HG02571 (cell line): Measurements from ENCODE around the gene NLRC4.
"Not testable (repeated sequence)": the region's sequence is repeated elsewhere in the genome, so short reads cannot be mapped to it uniquely, and the experiment has no call there.

Experiments
- ATAC-seq: cut with Tn5 transposase; IDR thresholded peaks from one replicate; pipeline ENCODE4 v1.9.1; 2021; ENCODE audit warnings: mild to moderate bottlenecking, moderate library complexity; ENCODE audit not compliant: unreplicated experiment

NLRC4 gene

DNA sequence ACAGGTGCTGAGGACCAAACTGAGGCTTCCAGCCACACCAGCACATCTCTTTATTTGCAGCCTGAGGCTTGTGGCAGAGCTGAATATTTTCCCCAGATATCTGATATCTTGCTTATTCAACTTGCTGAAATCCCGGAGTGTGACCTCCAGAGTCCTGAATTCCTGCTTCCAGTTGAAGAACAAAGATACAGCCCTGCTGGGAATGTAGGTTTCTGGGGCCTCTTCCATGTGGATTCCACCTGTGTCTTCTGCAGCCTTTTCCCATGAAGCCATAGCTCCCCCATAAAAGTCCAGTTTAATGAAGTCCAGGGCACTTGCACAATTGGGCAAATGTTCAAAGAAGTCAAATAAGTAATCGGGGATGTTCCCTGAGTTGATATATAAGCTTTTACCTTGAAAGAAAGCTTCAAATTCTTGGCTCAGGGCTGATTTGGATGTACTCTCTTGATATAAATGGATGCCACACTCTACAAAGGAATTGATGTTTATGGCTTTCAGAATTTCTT lies 14.9 kb downstream of the NLRC4 start:
- ATAC-seq = no peak

DNA sequence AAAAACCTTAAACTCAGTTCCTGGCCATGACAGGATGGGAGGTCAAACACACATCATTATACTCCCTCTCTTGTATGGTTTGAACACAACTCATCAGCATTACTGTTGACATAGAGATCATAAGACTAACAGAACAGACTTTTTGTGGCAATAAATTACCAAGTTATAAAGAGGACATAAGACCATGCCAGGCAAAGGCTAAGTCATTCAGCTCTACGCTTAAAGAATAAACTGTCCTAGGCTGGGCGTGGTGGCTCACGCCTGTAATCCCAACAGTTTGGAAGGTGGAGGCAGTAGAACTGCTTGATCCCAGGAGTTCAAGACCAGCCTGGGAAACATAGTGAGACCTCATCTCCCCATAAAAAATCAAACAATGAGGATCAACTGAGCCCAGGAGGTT lies 16.4 kb downstream of the NLRC4 start:
- ATAC-seq = no peak

DNA sequence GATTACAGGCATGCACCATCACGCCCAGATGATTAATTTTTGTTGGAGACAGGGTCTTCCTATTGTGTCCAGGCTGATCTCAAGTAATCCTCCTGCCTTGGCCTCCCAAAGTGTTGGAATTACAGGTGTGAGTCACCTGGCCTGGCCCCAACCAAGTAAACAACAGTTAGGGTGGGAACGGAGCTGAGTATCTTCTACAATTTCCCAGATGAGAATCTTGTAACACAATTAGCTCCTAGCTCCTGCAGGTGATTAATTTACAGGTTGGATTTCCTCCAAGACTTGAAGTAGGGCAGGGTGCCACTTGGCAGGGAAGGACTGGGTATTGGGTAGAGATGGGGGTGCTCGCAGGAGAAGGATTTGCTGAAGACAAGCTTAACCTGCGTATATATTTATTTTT lies 17.8 kb downstream of the NLRC4 start:
- ATAC-seq = no peak

DNA sequence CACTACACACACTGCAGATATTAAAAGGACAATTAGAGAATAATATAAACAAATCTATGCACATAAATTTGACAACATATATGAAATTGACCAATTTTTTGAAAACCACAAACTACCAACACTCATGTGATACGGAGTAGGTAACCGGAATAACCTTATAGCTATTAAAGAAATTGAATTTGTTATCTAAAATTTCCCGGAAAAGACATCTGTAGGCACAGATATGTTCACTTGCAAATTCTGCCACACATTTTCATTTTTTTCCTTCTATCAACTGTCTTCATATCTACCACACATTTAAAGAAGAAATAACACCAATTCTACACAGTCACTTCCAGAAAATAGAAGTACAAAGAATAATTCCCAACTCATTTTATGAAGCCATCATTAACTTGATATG lies 22.4 kb downstream of the NLRC4 start:
- no peak for ATAC-seq

DNA sequence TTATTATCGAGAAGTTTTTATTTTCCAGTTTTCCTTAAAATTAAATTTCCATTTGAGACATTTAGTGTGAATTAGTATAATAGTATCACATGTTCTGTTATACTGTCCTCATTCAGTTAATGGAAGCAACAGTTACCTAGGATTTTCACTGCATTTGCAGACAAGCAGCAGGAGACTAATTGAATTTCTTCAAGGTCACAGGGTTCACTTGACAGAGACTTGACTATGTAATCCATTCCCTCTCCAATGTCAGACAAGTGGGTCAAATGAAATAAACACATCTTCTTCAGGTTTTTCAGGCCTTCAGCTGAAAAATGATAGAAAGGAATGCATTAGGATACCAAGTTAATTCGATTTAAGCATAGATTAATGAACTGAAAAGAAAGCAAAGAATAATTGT lies 26.7 kb downstream of the NLRC4 start:
- ATAC-seq = no peak

DNA sequence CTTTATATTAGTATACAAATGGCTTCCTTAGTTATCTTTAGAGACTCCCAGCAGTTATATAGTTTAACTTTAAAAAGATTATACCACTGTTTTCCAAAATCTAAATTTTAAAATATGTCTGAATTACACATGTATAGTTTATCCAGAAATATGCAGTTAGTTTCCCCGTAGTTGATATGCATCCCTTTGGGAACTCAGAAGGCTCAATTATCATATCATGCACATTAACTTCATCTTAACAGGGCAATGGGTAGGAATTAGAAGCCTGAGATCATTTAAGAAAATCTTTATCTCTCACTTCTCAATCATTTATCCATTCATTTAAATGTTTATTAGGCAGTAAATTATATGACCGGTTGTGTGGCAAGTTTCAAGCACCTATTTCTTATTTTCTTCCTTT lies 27.2 kb downstream of the NLRC4 start:
- ATAC-seq = no peak

DNA sequence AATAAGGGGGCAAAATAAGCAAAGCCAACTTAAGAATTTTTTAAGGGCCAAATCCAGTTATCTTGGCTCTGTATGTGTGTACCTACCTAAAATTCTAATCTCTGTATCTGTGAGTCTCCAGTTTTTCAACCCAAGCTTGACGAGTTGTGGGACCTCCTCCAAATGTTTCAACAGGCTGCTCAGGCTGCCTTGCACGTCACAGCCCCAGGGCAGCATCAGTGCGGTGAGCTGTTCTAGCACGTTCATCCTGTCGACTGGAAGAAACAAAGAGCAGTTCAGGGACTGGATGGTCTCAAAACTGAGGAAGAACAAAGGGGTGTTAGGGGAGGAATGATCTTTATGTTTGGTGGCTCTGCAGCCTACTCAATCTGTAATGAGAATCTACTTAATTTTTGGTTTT lies 29.4 kb downstream of the NLRC4 start:
- no peak for ATAC-seq

DNA sequence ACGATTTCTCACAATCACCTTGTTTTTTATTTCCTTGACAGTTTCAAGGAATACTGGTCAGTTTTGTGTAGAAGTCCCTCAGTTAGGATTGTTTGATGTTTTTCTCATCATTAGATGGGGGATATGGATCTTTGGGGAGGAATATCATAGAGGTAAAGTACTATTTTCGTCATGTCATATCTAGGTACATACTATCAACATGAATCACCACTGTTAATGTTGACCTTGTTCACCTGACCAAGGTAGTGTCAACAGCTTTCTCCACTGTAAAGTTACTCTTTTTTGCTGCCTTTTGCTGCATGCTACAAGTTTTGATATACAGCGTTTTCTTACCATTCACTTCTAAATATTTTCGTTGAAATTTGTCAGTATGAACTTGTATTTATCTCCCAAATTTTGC lies 32.7 kb downstream of the NLRC4 start:
- ATAC-seq = no peak

DNA sequence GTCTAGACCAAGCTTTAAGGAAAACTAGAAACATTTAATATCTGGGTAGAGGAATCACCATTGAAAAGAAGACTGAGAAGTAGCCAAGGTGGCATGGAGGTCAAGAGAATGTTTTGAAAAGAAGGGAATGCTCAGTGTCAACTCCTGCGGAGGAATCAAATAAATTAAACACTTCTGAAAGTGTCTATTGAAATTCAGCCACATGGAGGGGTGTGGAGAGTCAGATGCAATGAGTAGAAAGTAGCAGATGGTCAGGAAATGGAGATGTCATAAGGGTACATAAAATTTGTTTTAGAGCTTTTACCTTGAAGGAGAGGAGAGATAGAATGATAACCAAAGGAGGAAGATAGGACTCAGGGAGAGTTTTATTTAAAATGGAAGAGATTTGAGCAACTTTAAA lies 35.1 kb downstream of the NLRC4 start:
- no peak for ATAC-seq

DNA sequence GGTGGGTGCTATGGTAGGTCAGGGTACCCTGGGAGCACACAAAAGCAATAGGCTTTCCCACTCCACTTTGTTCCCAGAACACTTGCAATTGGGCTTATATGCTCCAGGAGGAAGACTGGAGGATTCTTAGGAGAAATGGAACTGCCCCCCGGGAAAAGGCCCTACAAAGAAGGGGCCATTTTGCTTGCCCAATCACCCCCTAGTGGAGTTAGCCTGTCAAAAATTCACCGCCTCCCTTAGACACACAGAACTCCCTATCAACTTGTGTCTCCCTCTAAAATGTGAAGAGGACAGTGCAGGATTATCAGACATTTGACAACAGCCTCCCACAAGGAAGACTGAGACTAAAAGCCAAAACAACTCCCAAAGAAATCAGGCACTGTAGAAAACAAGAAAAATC lies 36.5 kb downstream of the NLRC4 start:
- ATAC-seq = no peak

DNA sequence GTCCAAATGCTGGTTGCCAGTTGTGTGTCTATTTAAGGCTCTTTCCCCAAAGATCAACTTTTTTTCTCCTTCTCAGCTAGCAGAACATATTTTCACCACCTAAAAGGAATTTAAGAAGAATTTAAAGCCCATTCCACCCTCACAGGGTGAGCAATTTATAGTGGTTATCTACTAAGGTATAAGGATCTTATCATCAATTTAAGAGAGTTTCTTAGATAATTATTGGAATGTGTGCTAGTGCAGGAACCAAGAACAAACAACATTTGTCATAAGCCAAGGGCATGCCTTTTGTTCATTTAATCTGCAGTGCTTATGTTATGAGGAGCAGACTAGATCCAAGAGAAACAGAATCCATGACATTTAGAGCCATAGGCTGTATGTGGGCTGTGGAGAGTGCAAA lies 37.2 kb downstream of the NLRC4 start:
- no peak for ATAC-seq

DNA sequence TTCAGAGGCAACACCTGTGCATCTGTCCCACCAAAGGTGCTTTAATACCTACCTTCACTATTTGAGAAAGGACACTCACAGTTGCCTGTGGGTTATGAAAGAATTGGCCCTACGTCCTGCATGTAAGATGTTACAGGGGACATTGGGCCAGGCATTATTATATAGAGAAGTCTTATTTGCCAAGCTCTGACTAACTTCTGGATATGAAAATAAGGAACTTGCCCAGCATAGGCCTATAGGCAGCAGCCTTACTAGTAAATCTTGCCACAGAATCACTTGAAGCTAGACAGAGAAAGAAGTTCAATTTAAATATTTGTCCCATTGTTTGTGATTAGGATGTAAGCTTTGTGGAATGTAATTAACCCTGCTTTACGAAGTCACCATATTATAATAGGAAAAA lies 41.7 kb downstream of the NLRC4 start:
- no peak for ATAC-seq

DNA sequence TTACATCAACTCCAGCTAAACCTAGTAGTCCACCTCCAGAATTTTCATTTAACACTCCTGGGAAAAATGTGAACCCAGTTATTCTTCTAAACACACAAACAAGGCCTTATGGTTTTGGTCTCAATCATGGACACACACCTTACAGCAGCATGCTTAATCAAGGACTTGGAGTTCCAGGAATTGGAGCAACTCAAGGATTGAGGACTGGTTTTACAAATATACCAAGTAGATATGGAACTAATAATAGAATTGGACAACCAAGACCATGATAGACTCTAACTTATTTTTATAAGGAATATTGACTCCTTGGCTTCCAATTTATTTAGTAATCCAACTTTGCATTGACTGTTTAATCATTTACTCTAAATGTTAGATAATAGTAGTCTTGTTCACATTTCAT lies 44.2 kb downstream of the NLRC4 start:
- no peak for ATAC-seq

DNA sequence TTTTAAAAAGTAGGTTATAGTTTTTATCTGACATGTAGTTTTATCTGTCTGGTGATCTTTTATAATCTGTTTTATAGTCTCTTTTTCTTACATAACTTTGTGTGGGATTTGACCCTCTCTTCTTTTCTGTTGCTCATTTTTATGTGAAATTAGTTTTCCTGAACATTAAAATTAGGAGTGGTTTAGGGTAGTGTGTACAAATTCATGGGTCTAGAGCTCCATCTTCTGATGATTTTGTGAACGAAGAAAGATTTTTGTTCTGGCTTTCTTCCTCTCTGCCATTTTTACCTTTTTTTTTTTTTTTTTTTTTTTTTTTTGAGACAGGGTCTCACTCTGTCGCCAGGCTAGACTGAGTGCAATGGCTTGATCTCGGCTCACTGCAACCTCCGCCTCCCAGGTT lies 52.4 kb downstream of the NLRC4 start:
- ATAC-seq = no peak

DNA sequence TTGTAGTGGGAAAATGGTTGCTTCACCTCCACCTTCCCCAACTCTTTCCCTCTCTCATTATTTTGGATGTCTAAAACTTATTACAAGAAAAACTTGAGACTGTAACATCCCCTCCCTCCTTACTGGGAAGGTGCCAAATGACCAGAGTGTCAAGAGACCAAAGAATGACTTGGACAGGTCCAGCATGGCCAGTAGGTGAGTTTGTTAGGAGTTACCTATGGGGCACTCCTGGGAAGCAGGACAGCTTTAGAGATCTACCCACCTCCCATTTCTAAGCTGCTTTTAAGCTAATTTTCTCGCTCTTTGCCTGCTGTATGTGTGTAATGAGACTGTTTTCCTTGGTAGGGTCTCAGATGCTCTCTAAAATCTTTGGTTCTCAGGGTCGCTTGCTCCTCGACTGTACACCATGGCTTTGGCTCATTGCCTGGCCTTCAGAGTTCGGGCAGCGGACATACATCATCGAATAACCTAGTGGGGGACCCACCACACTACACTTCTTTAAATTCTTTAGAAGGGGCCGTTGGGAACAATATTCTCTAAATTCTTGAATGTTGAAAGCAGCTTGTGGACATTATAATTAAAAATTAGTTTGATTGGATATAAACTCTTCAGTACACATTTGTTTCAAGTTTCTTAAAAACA lies 53.8 kb downstream of the NLRC4 start:
- no peak for ATAC-seq

DNA sequence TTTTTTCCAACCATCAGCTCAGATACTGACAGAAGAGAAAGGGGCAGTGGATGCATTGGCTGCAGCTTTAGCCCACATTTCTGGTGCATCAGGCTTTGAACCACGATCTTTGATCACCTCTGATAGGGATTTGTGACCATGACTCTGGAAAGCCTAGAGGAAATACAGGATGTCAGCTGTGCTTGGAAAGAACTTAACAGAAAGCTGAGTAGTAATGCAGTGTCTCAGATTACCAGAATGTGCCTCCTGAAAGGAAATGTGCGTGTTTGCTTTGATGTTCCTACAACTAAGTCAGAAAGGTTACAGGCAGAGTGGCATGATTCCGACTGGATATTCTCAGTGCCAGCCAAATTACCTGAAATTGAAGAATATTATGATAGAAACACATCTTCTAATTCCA lies 61.3 kb downstream of the NLRC4 start:
- ATAC-seq = not testable (repeated sequence)

DNA sequence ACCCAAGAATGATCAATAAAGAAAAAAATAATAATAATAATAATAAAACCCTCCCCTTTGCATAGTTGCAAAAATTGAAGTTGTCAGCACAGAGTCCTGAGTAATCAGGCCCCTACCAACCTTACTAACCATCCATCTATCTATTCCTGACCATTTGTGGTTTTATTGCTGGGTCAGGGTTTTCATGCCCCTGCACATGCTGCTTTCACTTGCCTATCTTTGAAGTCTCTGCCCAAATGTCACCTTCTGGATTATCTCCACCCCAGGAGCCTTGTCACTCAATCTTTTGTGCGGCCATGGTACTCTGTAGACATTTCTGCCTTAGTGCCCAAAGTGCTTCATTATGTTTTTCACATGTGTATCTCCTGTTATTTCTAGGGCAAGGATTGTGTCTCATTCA lies 63.9 kb downstream of the NLRC4 start:
- ATAC-seq = no peak

DNA sequence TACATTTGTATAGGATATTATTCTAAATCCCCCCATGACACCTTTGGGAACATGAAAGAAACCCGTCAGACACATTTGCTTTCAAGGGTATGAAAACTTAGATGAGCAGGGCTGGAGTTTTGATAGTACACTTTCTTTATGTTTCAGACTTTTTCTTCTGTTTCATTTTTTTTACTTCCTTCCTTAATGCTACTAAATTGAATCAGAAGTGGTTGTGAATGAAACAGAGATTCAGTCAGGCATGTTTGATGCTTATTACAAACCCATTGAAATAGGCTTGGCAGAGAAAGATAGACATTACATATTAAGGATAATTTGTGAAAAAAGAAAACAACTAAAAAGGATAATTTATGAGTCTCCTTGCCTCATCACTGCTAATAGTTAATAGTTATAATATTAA lies 72.3 kb downstream of the NLRC4 start:
- no peak for ATAC-seq

DNA sequence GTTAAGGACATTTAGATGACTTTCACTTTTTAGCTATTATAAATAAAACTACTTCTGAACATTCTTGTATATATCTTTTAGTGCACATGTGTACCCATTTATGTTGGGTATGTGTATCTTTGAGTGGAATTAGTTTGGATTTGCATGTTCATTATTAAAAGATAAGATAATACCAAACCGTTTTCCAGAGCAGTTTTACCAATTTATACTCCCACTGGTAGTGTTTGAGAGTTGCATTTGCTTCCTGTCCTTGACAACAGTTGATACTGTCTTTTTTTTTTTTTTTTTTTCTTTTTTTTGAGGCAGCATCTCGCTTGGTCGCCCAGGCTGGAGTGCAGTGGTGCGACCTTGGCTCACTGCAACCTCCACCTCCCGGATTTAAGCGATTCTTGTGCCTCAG lies 75.7 kb downstream of the NLRC4 start:
- no peak for ATAC-seq

DNA sequence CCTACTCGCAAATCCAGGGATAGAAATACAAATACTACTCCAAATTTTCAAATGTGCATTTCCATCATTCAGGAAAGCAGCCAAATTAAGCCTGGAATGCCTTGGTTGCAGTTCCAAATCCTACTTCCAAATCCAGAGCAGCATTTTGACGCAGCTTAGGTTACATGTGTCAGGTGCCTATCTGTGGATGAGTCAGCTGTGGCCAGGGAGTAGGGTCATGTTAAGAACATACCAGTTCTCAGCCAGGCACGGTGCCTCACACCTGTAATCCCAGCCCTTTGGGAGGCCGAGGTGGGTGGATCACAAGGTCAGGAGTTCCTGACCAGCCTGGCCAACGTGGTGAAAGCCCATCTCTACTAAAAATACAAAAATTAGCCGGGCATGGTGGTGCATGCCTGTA lies 82.0 kb downstream of the NLRC4 start:
- no peak for ATAC-seq
